GM18520 (cell line): ENCODE measurements around the gene NUAK1.

Experiments
- ATAC-seq: cut with Tn5 transposase; IDR thresholded peaks from one replicate; pipeline ENCODE4 v1.9.1; 2021; ENCODE audit not compliant: unreplicated experiment

The NUAK1 gene

GRCh38 chr12:106084014-106084671 is 54.6 kb downstream of the NUAK1 start:
- no peak for ATAC-seq

GRCh38 chr12:106082216-106083175 is 56.3 kb downstream of the NUAK1 start:
- ATAC-seq, result no peak

GRCh38 chr12:106081606-106082005 is 57.1 kb downstream of the NUAK1 start:
- ATAC-seq, result no peak

GRCh38 chr12:106080791-106081170 is 58.0 kb downstream of the NUAK1 start:
- no peak for ATAC-seq

GRCh38 chr12:106080041-106080790 is 58.5 kb downstream of the NUAK1 start:
- ATAC-seq, result no peak

- ATAC-seq, result no peak
These were observed 59.5 kb downstream of the NUAK1 start for GRCh38 chr12:106079148-106079738.

- no peak for ATAC-seq
These were observed 60.3 kb downstream of the NUAK1 start for GRCh38 chr12:106078358-106079010.

GRCh38 chr12:106074706-106075392 is 63.9 kb downstream of the NUAK1 start:
- ATAC-seq, result no peak

- no peak for ATAC-seq
These were observed 64.4 kb downstream of the NUAK1 start for GRCh38 chr12:106074361-106074705.

GRCh38 chr12:106073179-106073578 is 65.6 kb downstream of the NUAK1 start:
- no peak for ATAC-seq

- no peak for ATAC-seq
These were observed 66.0 kb downstream of the NUAK1 start for GRCh38 chr12:106072751-106073150.

- ATAC-seq, result no peak
These were observed 67.1 kb downstream of the NUAK1 start for GRCh38 chr12:106071686-106072085.

GRCh38 chr12:106070611-106071010 is 68.1 kb downstream of the NUAK1 start:
- no peak for ATAC-seq

GRCh38 chr12:106070147-106070546 is 68.6 kb downstream of the NUAK1 start:
- ATAC-seq, result no peak

- ATAC-seq, result no peak
These were observed 70.5 kb downstream of the NUAK1 start for GRCh38 chr12:106068296-106068695.

- no peak for ATAC-seq
These were observed 71.0 kb downstream of the NUAK1 start for GRCh38 chr12:106067606-106068205.

- no peak for ATAC-seq
These were observed 71.9 kb downstream of the NUAK1 start for GRCh38 chr12:106066726-106067325.

GRCh38 chr12:106066051-106066705 is 72.6 kb downstream of the NUAK1 start:
- no peak for ATAC-seq

GRCh38 chr12:106065506-106065905 is 73.2 kb downstream of the NUAK1 start:
- no peak for ATAC-seq
